SKM-1 (cell line): Measurements from ENCODE around the gene MAZ.
A peak's percentile ranks its signal among the peaks of the same experiment; 100 is the strongest.
"Not testable (repeated sequence)": the region's sequence is repeated elsewhere in the genome, so short reads cannot be mapped to it uniquely, and the experiment has no call there.

ENCODE experiments used
- DNase-seq: peaks from one replicate; lab custom pipeline; 2025; ENCODE audit not compliant: unreplicated experiment; lab: John Stamatoyannopoulos, UW

Gene MAZ

GRCh38 chr16:29806099-29806579 lies at the start of gene MAZ:
TSS of gene MAZ (plus strand) at chr16:29806529. CDS start at chr16:29806702, 173 bp downstream.
- DNase-seq: peak; percentile 68

DNA sequence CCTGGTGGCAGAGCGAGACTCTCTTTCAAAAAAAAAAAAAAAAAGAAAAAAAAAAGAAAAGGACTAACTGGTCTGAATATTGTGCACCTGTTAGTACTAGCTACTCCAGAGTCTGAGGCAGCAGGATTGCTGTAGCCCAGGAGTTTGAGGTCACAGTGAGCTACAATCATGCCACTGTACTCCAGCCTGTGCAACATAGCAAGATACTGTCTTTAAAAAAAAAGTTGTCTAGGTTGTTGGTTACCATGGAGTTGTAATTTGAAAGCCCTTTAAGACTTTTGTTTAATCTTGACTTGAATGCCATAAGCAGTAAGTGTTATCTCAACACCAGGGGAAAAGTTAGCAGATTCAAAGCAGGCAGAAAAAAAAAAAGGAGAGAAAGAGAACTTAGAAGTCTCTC lies 49.7 kb upstream of the MAZ start:
- no peak for DNase-seq

- DNase-seq: not testable (repeated sequence)
Measured at GRCh38 chr16:29757086-29757485, 49.2 kb upstream of the MAZ start.

DNA sequence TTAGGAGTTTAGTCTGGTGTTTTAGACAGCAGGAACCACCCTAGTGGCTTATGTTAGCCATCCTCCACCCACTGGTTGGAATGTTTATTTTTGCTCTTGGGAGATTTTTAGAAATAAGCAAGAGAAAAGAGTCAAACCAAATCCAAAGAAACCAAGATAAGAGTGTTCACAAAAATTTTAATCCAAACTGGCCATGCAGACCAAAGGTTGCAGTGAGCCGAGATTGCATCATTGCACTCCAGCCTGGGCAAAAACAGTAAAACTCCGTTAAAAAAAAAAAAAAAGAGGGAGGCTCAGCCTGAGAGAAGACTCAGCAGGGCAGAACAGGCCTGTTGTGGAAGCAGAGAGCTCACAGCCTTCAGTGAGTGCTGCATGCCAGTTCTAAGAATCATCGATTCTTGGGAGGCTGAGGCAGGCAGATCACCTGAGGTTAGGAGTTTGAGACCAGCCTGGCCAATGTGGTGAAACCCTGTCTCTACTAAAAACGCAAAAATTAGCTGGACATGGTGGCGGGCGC lies 48.3 kb upstream of the MAZ start:
- DNase-seq: no peak

GRCh38 chr16:29760567-29761279 lies 45.6 kb upstream of the MAZ start:
- DNase-seq: no peak

DNA sequence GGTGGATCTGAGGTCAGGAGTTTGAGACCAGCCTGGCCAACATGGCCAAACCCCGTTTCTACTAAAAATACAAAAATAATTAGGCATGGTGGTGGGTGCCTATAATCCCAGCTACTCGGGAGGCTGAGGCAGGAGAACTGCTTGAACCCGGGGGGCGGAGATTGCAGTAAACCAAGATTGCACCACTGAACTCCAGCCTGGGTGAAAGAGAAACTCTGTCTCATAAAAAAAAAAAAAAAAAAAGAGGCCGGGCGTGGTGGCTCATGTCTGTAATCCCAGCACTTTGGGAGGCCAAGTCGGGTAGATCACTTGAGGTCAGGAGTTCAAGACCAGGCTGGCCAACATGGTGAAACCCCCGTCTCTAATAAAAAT lies 45.1 kb upstream of the MAZ start:
- not testable (repeated sequence) for DNase-seq

- no peak for DNase-seq
Measured at GRCh38 chr16:29761882-29762281, 44.4 kb upstream of the MAZ start.

- no peak for DNase-seq
Measured at GRCh38 chr16:29763326-29763725, 43.0 kb upstream of the MAZ start.

DNA sequence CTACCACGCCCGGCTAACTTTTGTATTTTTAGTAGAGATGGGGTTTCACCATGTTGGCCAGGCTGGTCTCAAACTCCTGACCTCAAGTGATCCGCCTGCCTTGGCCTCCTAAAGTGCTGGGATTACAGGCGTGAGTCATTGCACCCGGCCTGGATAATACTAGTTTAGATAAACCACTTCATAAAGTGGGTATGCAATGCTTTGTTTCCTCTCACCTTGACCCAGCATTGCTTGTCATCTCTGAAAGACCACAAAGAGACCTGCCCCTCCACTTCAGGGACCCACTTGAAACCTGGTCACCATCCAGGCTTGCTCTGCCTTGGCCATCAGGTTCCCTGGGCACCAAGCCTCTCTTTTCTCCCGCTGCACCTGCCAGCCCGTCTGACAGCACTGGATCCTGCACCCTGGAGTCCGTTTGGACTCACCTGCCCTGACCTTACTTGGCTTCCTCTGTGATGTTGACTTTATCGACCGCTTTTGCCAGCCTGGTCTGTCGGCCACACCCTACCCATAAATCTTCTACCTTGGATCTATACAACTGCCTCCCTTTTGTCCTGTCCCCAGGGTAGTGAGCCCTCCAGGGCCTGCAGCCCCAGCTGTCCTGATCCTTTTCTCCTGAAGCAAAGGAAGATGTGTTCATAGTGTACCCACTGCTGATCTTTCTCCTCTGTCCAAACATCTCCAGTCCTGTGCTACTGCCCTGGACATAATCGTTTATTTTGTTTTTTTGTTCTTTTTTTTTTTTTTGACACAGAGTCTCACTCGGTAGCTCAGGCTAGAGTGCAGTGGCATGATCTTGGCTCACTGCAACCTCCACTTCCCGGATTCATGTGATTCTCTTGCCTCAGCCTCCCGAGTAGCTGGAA lies 40.9 kb upstream of the MAZ start:
- DNase-seq: no peak

- no peak for DNase-seq
Measured at GRCh38 chr16:29766571-29766970, 39.8 kb upstream of the MAZ start.

GRCh38 chr16:29767062-29767461 lies 39.3 kb upstream of the MAZ start:
- no peak for DNase-seq

DNA sequence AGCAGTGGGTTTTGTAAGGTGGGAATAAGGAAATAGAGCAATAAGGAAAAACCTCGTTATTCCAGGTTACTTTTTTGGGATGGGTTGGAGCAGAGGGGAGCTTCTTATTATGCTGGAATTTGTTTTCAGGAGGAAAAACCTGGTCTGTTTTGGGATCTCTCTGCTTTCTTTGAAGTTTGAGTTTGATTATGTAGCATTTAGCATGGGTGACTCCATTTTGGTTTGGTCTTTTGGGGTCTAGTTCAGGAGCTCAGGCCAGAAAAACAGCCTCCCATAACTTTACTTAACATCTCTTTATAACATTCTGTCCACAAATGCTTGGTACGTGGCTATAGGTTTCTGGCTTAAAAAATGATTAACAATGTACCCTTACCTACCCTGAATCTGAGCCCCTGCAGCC lies 36.8 kb upstream of the MAZ start:
- DNase-seq: no peak

DNA sequence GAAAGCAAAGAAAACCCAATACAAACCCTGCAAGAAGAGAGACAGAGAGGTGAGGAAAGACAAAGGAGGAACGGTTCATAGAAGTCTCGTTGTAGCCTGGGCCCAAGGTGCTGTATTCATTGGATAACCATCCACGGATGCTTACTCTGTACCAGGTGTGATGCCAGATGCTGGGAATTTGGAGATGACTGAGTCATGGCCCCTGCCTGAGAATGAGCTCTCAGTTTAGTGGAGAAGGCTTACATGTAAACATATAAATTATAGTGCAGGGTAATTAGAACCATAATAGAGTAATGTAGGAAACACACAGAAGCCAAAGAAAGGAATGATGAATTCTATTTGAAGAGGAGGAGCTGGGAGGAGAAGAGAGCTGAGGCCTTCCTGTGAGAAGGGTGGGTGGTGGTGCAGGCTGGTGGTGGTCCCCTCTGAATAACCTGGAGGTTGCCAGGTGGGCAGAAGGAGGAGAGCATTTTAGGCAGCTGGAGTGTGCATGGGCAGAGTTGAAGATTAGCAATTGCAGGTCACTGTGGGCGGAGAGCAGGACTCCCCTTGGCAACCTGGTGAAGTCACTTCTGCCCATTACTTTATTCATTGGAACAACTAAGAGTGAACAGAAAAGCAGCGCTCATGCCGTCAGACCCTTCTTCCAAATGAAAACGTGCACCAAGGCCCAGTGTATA lies 35.9 kb upstream of the MAZ start:
- no peak for DNase-seq

DNA sequence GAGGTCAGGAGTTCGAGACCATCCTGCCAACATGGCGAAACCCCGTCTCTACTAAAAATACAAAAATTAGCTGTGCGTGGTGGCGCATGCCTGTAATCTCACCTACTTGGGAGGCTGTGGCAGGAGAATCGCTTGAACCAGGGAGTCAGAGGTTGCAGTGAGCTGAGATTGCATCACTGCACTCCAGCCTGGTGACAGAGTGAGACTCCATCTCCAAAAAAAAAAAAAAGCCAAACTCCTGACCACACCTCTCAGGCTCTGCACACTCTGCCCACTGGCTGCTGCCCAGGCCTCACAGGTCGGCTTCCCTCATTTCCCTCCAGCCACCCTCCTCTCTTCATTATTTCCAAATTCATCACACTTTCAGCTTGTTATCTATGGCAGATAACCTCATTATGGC lies 34.0 kb upstream of the MAZ start:
- DNase-seq: not testable (repeated sequence)

DNA sequence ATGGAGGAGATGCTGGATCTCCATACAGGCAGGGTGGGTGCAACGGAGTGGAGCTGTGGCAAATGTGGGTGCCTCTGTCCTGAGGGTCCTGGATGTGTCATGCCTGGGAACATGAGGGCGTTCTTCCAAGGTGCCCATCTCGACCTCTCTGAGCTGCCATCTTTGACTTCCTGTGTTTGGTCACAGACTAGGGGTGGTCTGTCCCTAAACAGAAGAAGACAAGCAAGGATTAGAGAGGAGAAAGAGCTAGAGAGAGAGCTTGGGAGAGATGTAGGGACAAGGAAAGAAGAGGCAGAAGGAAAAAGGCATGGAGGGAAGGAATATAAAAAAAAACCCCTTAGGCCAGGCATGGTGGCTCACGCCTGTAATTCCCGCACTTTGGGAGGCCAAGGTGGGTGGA lies 31.6 kb upstream of the MAZ start:
- DNase-seq: no peak

DNA sequence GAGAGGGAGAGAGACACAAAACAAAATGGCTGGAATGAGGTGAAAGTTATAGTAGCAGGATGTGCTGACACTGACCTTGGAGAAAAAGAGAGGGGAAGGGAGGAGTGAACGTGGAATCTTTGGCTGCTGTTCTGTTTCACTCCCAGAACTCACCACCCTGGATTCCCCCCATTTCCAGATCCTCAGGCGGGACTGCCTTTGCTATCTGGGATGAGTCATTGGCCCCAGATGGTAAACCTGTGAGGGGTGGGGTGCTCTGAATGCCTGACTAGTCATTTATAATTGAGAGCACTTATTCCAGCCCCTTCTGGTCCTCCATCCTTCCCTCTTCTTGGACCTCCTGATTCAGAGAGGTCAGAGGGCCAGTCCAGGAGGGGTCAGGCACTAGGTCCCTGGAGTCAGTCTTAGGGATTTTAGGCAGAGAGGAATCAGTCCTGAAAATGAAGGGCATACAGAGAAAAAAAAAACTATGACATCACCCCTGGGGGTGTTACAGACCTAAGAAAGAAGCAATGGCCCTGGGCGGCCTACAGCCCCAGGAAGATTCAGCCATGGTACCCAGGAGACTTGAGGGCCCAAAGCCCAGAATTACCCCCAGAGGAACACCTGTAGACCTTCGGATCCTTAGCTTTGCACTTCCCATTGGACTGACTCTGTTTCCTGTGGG lies 30.5 kb upstream of the MAZ start:
- DNase-seq: no peak

GRCh38 chr16:29777576-29778350 lies 28.6 kb upstream of the MAZ start, which contains the start of gene ZG16:
TSS of gene ZG16 (plus strand) at chr16:29778256. CDS start at chr16:29779267, 1,011 bp downstream.
- no peak for DNase-seq

DNA sequence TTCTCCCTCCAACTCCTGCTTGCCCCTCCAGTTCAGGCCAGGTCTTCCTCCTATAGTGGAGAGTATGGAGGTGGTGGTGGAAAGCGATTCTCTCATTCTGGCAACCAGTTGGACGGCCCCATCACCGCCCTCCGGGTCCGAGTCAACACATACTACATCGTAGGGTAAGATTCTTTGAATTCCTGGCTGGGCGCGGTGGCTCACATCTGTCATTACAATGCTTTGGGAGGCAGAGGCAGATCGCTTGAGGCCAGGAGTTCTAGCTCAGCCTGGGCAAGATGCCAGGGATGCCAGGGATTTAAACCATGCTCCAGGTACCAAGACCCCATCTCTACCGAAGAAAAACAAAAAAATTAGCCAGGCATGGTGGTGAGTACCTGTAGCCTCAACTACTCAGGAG lies 26.9 kb upstream of the MAZ start:
- no peak for DNase-seq

- not testable (repeated sequence) for DNase-seq
Measured at GRCh38 chr16:29783094-29783953, 23.0 kb upstream of the MAZ start.
